PFSK-1 (cell line): Measurements from ENCODE around the gene ADAMTS4.
A peak's percentile ranks its signal among the peaks of the same experiment; 100 is the strongest.

Source experiments
- FOXP2 ChIP-seq: optimal IDR thresholded peaks from 2 replicates; pipeline ENCODE3; 2011; ENCODE audit warnings: borderline replicate concordance, control low read depth, inconsistent platforms; ENCODE audit not compliant: insufficient read depth; ENCODE audit errors: extremely low read length, extremely low read depth
- POLR2AphosphoS5 ChIP-seq: IDR thresholded peaks from 2 replicates; pipeline ENCODE4 v1.6.1; 2012; ENCODE audit warnings: low read depth, mild to moderate bottlenecking, control low read depth, low read length, moderate library complexity
- REST ChIP-seq, 2 experiments: IDR thresholded peaks; 2 replicates each; pipeline versions ENCODE4 v1.6.1 to v1.8.0; 2011 to 2012; ENCODE audit warnings: low read depth in 2 of 2, low read length in 2 of 2, control low read depth in 1 of 2, inconsistent platforms in 1 of 2, mild to moderate bottlenecking in 1 of 2, moderate library complexity in 1 of 2; ENCODE audit not compliant: insufficient read depth in 1 of 2
- SIN3A ChIP-seq: IDR thresholded peaks from 2 replicates; pipeline ENCODE4 v1.6.1; 2012; ENCODE audit warnings: mild to moderate bottlenecking, low read length, moderate library complexity, borderline replicate concordance; ENCODE audit not compliant: insufficient read depth
- TAF1 ChIP-seq: IDR thresholded peaks from 2 replicates; pipeline ENCODE4 v1.6.1; 2012; ENCODE audit warnings: low read length, control low read depth, borderline replicate concordance; ENCODE audit not compliant: insufficient read depth

The ADAMTS4 gene

GRCh38 chr1:161165742-161166668 lies 32.8 kb downstream of the ADAMTS4 start, which contains the start of gene PPOX:
Gene PPOX, plus strand, starts transcription at chr1:161166426. Its CDS starts 422 bp downstream, at chr1:161166848.
- TF ChIP-seq TAF1: peak; percentile 72; the same call in 1 of the 2 replicates
- TF ChIP-seq SIN3A: peak; percentile 92; the same call in 1 of the 2 replicates
- TF ChIP-seq FOXP2: peak; percentile 99
- TF ChIP-seq POLR2AphosphoS5: peak; percentile 83
- TF ChIP-seq REST (IDR thresholded peaks at IDR 0.05; ENCODE audit: insufficient read depth in 1 of 2, low read depth in 2 of 2, low read length in 2 of 2): peak in 1 of 2 experiments; percentile 53; a peak in 1 of 4 replicates

GRCh38 chr1:161164901-161165610 lies 33.8 kb downstream of the ADAMTS4 start:
- TF ChIP-seq POLR2AphosphoS5 (no peak), REST (IDR thresholded peaks at IDR 0.05; ENCODE audit: insufficient read depth in 1 of 2, low read depth in 2 of 2, low read length in 2 of 2) (no peak), TAF1 (no peak), SIN3A (no peak), FOXP2 (no peak)

GRCh38 chr1:161163793-161164192 lies 35.1 kb downstream of the ADAMTS4 start:
- TF ChIP-seq REST (IDR thresholded peaks at IDR 0.05; ENCODE audit: insufficient read depth in 1 of 2, low read depth in 2 of 2, low read length in 2 of 2) (no peak), POLR2AphosphoS5 (no peak), SIN3A (no peak), TAF1 (no peak), FOXP2 (no peak)

- TF ChIP-seq REST (IDR thresholded peaks at IDR 0.05; ENCODE audit: insufficient read depth in 1 of 2, low read depth in 2 of 2, low read length in 2 of 2) (no peak), TAF1 (no peak), FOXP2 (no peak), SIN3A (no peak), POLR2AphosphoS5 (no peak)
Measured at GRCh38 chr1:161162806-161163205, 36.0 kb downstream of the ADAMTS4 start.
